GM23248 (cell line): ENCODE measurements around the gene ERVMER34-1.

ENCODE experiments used
- EZH2 ChIP-seq: fragments of 200-600 bp; sonication (generic); IDR thresholded peaks from 2 replicates; pipeline ENCODE4 v1.6.1; 2018; ENCODE audit warnings: antibody characterized with exemption, mild to moderate bottlenecking; ENCODE audit not compliant: insufficient read depth, poor library complexity, severe bottlenecking
- EZH2phosphoT487 ChIP-seq: fragments of 200-600 bp; sonication (generic); IDR thresholded peaks from 2 replicates; pipeline ENCODE4 v1.6.1; 2018; ENCODE audit warnings: antibody characterized with exemption, moderate library complexity, mild to moderate bottlenecking, low read depth; ENCODE audit not compliant: insufficient read depth

- TF ChIP-seq EZH2phosphoT487 (no peak), EZH2 (no peak)
Measured at GRCh38 chr4:52729586-52729985, 21.6 kb downstream of the ERVMER34-1 start.
